HG02840 (cell line): ENCODE results near the gene THEMIS2.
"Not testable (repeated sequence)": the region's sequence is repeated elsewhere in the genome, so short reads cannot be mapped to it uniquely, and the experiment has no call there.

Source experiments
- ATAC-seq: cut with Tn5 transposase; IDR thresholded peaks from one replicate; pipeline ENCODE4 v1.9.1; 2021; ENCODE audit warnings: mild to moderate bottlenecking, moderate library complexity, moderate number of reproducible peaks; ENCODE audit not compliant: unreplicated experiment, low FRiP score

THEMIS2 gene

DNA sequence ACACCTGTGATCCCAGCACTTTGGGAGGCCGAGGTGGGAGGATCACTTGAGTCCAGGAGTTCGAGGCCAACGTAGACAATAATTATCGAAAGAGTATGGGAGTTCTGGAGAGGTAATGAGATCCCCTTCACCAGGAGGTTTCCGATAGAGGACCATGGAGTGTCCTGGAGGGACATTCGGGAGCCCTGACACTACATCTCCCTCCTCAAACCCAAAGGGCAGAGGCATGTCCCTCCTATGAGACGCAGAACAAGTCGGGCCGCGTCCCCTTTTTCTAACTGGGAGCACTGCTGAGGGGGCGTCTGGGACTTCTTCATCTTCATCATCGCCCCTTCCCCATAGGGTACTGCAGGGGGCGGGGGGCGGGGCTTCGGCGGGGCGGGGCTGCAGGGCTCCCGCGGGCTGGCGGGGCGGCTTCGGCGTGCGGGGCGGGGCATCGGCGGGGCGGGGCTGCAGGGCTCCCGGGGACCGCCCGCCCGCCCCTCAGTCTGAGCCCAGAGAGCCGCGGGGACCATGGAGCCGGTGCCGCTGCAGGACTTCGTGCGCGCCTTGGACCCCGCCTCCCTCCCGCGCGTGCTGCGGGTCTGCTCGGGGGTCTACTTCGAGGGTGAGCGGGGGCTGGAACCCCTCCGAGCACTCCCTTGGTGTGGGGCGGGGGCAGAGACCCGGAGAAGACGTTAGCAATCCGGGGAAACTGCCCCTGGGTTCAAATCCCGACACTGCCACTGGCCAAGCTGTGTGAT lies at the start of gene THEMIS2:
Gene THEMIS2 (plus strand): TSS at position 486 of the 743 bp plus-strand sequence. CDS start 28 bp downstream, at position 514.
- no peak for ATAC-seq

GRCh38 chr1:27823784-27824183 lies 48.6 kb upstream of the THEMIS2 start:
- no peak for ATAC-seq

GRCh38 chr1:27824411-27824810 lies 47.9 kb upstream of the THEMIS2 start:
- no peak for ATAC-seq

- ATAC-seq, result not testable (repeated sequence)
Observed at GRCh38 chr1:27829339-27829960, 42.9 kb upstream of the THEMIS2 start.

DNA sequence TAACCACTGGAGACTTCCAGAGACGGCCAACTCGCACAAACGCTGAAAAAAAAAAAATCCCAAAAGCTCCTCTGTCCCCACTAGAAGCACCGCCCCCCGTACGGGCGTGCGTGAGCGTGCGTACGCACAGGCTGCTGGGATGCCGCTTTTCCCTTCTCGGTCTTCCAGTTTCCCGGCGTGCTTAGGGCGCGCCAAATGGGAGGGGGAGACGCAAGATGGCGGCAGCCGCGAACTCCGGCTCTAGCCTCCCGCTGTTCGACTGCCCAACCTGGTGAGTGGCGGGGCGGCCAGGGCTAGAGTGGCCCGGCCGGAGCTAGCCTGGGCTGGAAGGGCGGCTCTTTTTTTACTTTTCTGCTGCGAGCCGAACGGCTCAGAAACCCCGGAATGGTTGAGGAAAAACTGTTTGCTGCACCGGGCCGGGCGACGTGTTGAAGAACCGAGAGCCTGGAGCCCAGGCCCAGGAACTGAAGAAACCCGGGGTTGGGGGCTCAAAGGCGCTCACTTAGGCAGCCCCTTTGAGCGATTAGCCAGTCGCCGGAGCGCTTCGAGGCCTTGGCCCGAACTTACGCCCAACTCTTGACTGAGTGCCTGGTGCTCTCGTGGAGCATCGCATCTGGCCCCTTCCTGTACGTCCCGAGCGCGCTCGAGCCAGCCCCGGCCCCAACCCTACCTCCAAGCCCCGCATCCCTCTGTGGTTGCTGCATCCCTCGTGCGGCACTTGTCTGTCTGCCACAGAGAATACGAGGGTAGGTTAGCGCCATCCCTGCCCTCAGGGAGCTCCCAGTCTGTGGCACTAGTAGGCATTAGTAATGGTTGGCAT lies 41.5 kb upstream of the THEMIS2 start, which contains the start of gene PPP1R8:
Gene PPP1R8 (plus strand): TSS at position 162 of the 820 bp plus-strand sequence. CDS start 54 bp downstream, at position 216.
- ATAC-seq, result peak; percentile 97

DNA sequence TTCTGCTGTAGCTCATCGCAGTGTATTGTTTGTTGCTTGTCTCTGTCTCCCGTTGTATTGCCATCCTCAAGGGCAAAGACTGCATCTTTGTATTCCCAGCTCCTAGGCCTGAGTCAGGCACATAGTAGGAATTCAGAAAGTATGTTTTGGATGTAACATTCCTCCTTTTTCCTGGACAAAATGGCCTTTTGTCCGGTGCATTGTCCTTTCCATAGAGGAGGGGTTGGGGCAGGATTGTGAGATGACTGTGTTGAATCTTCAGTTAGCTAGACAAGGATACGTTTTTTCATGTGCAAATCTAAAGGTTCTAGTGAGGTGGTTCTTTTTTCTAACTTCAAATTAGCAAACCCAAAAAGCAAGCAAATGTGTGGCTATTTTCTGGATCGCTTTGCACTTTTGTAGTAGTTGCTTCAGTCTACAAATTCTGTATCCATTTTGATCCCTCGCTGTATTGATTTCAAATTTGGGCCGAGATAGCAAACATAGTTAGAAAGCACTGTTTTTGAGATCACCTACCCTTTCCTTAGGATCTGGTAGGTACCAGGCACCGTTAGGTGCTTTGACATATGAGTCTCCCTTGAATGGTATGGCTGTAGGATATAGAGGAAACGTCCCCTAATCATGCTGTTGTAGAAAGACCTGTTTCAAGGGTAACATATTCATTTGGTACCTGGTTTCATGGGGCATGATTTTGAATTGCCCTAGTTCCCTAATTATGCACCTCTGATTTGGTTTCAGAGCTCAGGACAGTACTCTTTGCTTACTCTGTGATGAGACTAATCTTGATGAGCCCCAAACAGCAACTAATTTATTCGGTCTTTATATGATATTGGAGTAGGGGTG lies 40.6 kb upstream of the THEMIS2 start:
- no peak for ATAC-seq

DNA sequence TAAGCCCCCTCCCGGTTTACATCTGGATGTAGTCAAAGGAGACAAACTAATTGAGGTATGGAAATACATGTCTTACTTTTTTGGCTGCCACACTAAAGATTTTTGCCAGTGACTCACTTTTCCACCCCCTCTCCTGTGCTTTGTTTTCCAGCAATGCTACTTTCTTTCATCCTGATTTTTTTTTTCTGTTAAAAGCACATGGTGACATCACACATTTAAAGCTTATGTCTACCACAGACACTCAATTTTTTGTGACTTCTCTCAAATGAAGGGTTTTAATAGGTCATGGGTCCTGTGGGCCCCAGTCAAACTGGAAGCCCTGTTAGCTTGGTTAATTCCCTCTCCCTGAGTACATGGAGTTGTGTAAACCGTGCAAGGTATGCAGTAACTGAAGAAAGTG lies 39.6 kb upstream of the THEMIS2 start:
- no peak for ATAC-seq

- no peak for ATAC-seq
Observed at GRCh38 chr1:27833470-27833869, 38.9 kb upstream of the THEMIS2 start.

GRCh38 chr1:27835046-27835445 lies 37.3 kb upstream of the THEMIS2 start:
- ATAC-seq, result no peak

DNA sequence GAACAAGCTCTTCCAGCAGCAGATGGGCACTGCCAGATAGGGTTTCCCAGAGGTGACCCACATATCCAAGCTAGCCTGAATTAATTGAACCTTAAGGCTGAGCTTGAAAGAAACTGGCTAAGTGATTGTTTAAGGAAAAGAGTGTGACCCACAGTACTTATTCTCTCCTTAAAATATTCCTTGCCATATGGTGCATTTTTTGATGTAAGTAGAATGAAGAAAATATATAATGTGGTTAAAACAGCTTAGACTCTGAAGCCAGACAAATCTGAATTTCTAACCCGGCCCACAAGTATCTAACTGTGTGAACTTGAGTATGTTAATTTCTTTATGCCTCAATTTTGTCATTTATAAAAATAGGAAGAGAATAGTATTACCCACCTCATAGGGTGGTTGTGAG lies 36.8 kb upstream of the THEMIS2 start:
- ATAC-seq, result no peak

DNA sequence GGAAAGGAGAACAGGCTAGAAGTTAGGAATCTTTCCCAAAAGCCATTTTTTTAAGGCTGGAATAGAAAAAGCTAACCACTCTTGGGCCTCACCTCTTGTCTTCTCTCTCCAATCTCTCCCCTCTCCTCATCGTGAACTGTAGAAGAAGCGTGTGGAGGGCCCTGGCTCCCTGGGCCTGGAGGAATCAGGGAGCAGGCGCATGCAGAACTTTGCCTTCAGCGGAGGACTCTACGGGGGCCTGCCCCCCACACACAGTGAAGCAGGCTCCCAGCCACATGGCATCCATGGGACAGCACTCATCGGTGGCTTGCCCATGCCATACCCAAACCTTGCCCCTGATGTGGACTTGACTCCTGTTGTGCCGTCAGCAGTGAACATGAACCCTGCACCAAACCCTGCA lies 22.4 kb upstream of the THEMIS2 start:
- ATAC-seq, result no peak

- ATAC-seq, result no peak
Observed at GRCh38 chr1:27855085-27855484, 17.3 kb upstream of the THEMIS2 start.

DNA sequence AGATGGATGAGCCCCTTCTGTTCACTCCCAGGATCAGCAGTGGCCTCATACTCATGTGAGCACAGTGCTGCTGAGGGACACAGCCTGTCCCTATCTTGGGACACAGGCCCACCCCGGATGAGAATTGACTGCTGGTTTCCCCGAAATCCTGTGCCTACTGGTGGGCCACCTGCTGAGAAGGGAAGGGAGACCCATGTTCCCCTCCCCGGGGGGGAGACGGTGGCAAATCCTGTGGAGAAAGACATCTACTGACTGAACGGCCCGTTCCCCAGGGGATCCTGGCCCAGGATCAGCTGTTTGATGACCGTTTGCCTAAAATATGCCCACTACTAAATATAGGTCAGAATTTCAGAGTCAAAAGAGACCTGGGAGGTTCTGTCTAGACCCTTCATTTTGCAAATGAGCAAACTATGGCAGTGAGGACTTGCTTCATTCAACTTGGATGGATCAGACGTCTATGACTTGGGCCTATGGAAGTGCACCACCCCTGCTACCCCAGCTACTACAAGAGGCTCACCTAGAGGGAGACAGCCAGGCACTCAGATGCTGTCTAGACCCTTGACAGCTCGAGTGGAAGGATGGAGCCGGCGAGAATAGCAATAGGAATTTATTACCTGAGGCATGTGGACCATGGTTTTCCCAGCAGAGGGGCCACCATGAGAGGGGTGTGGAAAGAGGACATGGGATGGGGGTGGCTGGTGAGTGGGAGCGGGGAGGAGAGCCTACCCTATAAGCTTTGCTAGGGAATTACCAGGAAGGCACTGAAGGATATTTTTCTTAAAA lies 15.6 kb upstream of the THEMIS2 start:
- no peak for ATAC-seq

DNA sequence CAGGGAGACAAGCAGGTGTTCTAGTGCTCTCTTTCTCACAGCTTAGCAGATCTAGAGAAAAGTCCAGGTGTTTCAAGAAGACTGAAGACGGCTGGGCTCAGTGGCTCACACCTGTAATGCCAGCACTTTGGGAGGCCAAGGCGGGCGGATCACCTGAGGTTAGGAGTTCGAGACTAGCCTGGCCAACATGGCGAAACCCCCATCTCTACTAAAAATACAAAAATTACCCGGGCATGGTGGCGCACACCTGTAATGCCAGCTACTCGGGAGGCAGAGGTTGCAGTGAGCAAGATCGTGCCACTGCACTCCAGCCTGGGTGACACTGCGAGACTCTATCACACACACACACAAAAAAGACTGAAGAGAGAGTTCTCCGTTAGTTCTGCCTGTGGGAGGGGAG lies 14.8 kb upstream of the THEMIS2 start:
- ATAC-seq, result not testable (repeated sequence)

- no peak for ATAC-seq
Observed at GRCh38 chr1:27858072-27858948, 14.0 kb upstream of the THEMIS2 start.

- ATAC-seq, result no peak
Observed at GRCh38 chr1:27858949-27859576, 13.3 kb upstream of the THEMIS2 start.

DNA sequence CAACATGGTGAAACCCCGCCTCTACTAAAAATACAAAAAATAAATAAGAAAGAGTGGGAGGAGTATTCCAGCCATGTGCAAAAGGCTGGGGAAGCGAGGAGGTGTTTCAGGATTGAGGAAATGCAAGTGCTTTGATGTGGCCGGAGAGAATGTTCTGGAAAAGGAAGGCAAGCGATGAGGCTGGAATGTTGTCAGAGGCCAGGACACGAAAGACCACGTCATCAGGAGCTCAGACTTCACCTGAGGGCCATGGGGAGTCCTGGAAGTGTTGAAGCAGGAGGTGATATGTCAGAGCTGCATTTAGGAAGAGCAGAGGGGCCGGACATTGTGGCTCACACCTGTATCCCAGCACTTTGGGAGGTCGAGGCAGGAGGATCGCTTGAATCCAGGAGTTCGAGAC lies 10.9 kb upstream of the THEMIS2 start:
- no peak for ATAC-seq

DNA sequence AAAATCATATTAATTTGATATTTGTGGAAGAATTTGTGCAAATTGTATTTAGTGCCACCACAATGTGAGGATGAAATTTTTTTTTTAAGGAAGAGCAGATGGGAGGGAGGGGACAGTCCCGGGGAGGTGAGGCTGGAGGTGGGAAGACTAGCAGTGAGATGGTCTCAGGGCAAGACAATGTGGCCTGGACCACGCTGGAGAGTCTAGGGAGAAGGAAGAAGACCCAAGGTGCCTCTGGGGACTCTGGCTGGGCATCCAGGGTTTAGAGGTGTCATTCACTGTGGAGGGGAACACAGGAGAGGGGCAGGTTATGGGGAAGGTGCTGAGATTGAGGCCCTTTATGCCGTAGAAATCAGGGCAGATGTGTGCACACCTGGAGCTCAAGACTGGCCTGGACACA lies 10.3 kb upstream of the THEMIS2 start:
- ATAC-seq, result no peak
